HL-60 (cell line): ENCODE measurements around the gene DMRTC2.

Experiments used
- CTCF ChIP-seq: IDR thresholded peaks from one replicate; pipeline ENCODE4 v1.5.1; 2011; ENCODE audit warnings: low read length, control low read depth, inconsistent platforms; ENCODE audit not compliant: insufficient read depth
- GABPA ChIP-seq: IDR thresholded peaks from 2 replicates; pipeline ENCODE4 v1.6.1; 2012; ENCODE audit warnings: low read depth
- POLR2AphosphoS5 ChIP-seq: IDR thresholded peaks from 2 replicates; pipeline ENCODE4 v1.6.1; 2012; ENCODE audit warnings: low read depth
- REST ChIP-seq: IDR thresholded peaks from 2 replicates; pipeline ENCODE4 v1.6.1; 2012; ENCODE audit warnings: low read depth; ENCODE audit not compliant: insufficient replicate concordance

DNA sequence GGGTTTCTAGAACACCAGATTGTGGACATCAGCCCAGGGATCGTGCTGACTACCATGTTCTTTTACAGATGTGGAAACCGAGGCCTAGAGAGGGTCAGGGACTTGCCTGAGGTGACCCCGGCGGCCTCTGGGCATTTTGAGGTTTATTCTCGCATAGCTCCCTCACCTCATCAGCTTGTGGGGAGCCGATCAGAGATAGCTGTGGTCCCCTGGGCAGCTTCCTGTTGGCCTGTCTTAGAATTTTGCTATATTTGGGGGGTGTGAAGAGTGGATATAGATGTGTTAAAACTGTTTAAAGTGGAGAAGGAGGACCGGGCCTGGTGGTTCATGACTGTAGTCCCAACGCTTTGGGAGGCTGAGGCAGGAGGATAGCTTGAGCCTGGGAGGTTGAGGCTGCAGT is 45.1 kb downstream of the DMRTC2 start:
- TF ChIP-seq CTCF, result no peak
- TF ChIP-seq POLR2AphosphoS5, result no peak
- no peak for TF ChIP-seq REST
- no peak for TF ChIP-seq GABPA
